ENCODE measurements around the gene RRAD. TPM values are rescaled to one million over a fixed set of nuclear protein-coding genes. Genes with fewer than 3 reads are reported as not detected.
"Not testable (repeated sequence)": the region's sequence is repeated elsewhere in the genome, so short reads cannot be mapped to it uniquely, and the experiment has no call there.

The RRAD gene
- total RNA-seq, 4 donors from 2014 or later: 23.7 to 132 (median 109) TPM

DNA sequence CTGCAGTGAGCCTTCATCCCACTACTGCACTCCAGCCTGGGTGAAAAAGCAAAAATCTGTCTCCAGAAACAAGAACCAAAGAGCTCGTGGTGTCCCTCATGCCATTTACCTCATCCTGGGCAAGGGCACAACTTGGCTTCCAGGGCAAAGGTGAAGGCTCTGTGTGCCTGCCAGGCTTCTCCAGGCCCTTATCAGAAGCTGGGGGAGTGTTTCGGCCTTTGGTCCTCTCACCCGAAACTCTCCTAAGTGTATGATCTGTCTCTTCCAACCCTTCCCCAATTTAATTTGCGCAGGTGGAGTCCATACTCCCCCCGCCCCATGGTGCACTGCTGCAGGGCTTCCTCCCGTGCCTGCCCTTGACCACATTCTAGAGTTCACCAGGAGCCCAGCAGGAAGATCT, 11.1 kb upstream of the RRAD start:
- no peaks in the 10 kb centered on the region for H3K9me3 ChIP-seq
- H3K4me3 ChIP-seq: no peak overlapping the region
- peaks cover 5 to 57% (median 34%) of the 10 kb centered on the region in 4 donors for H3K4me1 ChIP-seq
- WGBS, 2 donors: 83 to 87% methylated on average over 6 of the region's 6 CpGs
- peak overlapping the region in 1 of 4 donors; percentile 98 for H3K27ac ChIP-seq
- DNase-seq (ENCODE audit: low spot score in 2 of 2): no peak
- TF ChIP-seq, protein P1, sequence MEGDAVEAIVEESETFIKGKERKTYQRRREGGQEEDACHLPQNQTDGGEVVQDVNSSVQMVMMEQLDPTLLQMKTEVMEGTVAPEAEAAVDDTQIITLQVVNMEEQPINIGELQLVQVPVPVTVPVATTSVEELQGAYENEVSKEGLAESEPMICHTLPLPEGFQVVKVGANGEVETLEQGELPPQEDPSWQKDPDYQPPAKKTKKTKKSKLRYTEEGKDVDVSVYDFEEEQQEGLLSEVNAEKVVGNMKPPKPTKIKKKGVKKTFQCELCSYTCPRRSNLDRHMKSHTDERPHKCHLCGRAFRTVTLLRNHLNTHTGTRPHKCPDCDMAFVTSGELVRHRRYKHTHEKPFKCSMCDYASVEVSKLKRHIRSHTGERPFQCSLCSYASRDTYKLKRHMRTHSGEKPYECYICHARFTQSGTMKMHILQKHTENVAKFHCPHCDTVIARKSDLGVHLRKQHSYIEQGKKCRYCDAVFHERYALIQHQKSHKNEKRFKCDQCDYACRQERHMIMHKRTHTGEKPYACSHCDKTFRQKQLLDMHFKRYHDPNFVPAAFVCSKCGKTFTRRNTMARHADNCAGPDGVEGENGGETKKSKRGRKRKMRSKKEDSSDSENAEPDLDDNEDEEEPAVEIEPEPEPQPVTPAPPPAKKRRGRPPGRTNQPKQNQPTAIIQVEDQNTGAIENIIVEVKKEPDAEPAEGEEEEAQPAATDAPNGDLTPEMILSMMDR (IDR thresholded peaks at IDR 0.05): no peak
- TF ChIP-seq POLR2A (IDR thresholded peaks at IDR 0.05) (no peak), EP300 (IDR thresholded peaks at IDR 0.05) (no peak)
- H3K36me3 ChIP-seq: peaks cover 0 to 57% (median 17%) of the 10 kb centered on the region in 3 donors
- H3K27me3 ChIP-seq: no peaks in the 10 kb centered on the region

DNA sequence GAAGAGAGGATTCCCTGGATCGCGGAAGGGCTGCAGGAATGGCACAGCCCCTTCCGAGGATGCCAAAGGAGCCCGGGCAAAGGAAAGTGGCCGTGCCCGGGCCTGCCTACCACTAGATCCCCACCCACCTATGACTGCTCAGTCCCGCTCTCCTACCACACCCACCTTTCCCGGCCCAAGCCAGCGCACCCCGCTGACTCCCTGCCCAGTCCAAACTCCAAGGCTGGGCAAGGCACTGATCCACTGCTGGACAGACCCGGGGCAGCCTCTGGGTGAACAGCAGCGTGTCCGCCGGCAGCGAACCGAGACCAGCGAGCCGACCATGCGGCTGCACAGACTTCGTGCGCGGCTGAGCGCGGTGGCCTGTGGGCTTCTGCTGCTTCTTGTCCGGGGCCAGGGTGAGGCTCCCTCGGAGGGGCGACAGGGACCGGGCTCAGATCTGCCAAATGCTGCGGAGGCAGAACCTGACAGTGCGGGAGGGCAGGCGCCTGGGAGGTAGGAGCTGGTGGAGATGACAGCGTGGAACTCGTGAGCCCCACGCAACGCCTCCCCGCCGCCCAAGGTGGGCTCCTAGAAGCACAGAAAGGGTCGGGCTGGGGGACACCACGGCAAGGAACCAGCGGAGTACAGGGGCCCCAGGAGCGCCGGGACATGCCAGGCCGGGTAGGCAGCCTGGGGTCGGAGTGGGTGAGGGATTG, 10.1 kb upstream of the RRAD start, which contains the start of gene CES2:
TSS of gene CES2 (plus strand) at position 203 of the 698 bp plus-strand sequence. CDS start at position 323, 120 bp downstream.
- Histone ChIP-seq H3K27me3 (no peaks in the 10 kb centered on the region), H3K27ac (peak within 1 kb of the TSS; percentile 89 to 98 (median 96)), H3K9me3 (no peaks in the 10 kb centered on the region), H3K36me3 (peaks cover 0 to 57% (median 7%) of the 10 kb centered on the region in 3 donors), H3K4me3 (peak within 1 kb of the TSS; percentile 91 to 100 (median 99)), H3K4me1 (peaks cover 5 to 57% (median 34%) of the 10 kb centered on the region in 4 donors)
- 27 to 30% methylated on average over 28 to 32 of the region's 44 CpGs for WGBS, 2 donors
- DNase-seq (ENCODE audit: low spot score in 2 of 2): no peak
- no peak for TF ChIP-seq POLR2A (IDR thresholded peaks at IDR 0.05)
- no peak for TF ChIP-seq EP300 (IDR thresholded peaks at IDR 0.05)
- TF ChIP-seq, protein P1 (IDR thresholded peaks at IDR 0.05): no peak

DNA sequence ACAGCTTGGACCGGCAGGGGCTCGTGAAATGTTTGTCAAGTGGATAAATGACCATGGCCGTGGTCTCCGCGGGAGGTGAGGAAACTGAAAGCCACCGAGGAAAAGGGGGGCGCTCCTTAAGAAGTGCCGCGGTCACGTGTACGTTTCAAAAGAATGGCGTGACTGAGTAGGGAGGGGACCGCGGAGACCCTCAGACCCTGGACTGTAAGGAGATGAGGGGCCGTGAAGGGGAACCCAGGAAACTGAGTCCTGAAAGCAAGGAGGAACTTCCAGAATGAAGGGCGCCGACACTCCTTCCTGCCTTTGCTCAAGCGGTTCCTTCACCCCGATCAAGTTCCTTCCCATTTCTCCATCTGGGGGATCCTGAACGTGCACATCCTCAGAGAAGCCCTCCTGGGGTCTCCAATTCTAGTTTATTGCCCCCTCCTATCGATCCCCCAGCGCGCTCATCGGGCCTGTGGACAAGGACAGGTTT, 9.5 kb upstream of the RRAD start:
- H3K27ac ChIP-seq: peak overlapping the region; percentile 89 to 98 (median 96)
- H3K4me1 ChIP-seq: peaks cover 5 to 57% (median 34%) of the 10 kb centered on the region in 4 donors
- 0 to 1% methylated on average over 24 of the region's 24 CpGs for WGBS, 2 donors

DNA sequence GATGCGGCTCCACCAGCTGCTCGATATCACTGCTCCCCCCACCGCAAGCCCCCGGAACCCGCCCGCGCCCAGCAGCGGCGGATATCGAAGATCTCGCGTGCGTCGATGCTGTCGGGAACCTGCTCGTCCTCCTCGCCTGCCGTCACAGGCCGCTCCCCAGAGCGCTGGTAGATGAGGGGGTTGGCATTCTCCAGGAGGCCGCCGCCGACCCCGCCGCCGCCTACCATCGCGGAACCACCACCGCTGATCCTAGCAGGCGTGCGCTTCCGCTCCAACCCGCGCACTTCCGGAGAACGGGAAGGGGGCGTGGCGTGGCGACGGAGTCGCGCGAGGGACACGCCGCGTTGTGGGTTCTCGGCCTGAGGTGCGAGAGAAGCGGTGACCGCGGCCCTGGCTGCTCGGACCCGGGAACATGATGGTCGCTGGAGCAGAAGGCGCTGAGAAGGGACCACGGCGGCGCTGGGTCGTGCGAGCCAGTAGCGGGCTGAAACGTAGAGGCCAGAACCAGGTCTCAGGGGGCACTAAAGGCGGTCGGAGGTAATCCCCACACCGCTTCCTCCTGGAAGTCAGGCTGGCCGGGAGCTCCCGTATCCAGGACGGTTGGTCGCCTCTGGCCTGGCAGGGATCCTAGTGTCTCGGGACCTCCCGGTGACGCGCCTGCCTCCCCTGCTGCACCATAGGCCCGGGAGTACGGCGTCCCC, 9.0 kb upstream of the RRAD start, which contains the start of gene CIAO2B:
TSS of gene CIAO2B (minus strand) at position 265 of the 701 bp plus-strand sequence. CDS start at position 227, 38 bp downstream.
- Histone ChIP-seq H3K9me3 (no peaks in the 10 kb centered on the region), H3K27ac (peak within 1 kb of the TSS; percentile 89 to 98 (median 96)), H3K4me1 (peaks cover 5 to 57% (median 34%) of the 10 kb centered on the region in 4 donors), H3K36me3 (peaks cover 0 to 51% (median 0%) of the 10 kb centered on the region in 3 donors), H3K27me3 (no peaks in the 10 kb centered on the region), H3K4me3 (peak within 1 kb of the TSS; percentile 91 to 100 (median 99))
- 0 to 1% methylated on average over 22 to 38 of the region's 76 CpGs for WGBS, 2 donors
- peak; percentile 80 to 86 for DNase-seq (ENCODE audit: low spot score in 2 of 2)
- peak; percentile 70 to 99 for TF ChIP-seq EP300 (IDR thresholded peaks at IDR 0.05)
- peak; percentile 46 to 81 for TF ChIP-seq POLR2A (IDR thresholded peaks at IDR 0.05)
- TF ChIP-seq, protein P1 (IDR thresholded peaks at IDR 0.05): peak in 1 of 5 experiments; percentile 20

More for the DNA sequence above, 9.5 kb upstream of the RRAD start:
- H3K27me3 ChIP-seq; DNase-seq (ENCODE audit: low spot score in 2 of 2); H3K9me3 ChIP-seq: not testable (repeated sequence)
- H3K36me3 ChIP-seq: peaks cover 0 to 56% (median 2%) of the 10 kb centered on the region in 3 donors
- peak overlapping the region; percentile 91 to 100 (median 99) for H3K4me3 ChIP-seq

DNA sequence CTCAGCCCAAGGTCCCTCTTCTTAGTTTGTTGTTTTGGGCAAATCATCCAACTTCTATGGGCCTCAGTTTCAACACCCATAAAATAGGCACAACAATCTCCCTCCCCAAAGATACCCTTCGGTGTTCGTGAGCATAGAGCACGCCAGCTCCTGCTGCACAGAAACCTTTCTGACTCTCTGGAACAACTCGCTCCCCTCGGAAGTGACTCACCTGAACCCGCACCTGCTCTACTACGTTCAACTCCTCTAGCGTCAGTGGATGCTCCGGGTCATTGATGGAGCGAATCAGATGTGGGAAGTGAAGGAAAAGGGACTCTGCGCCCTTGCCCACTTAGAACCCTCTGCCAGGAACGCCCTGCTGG, 8.4 kb upstream of the RRAD start:
- Histone ChIP-seq H3K4me1 (peaks cover 5 to 57% (median 34%) of the 10 kb centered on the region in 4 donors), H3K9me3 (no peaks in the 10 kb centered on the region), H3K27ac (peak overlapping the region; percentile 89 to 98 (median 96)), H3K27me3 (no peaks in the 10 kb centered on the region), H3K36me3 (peaks cover 0 to 46% (median 0%) of the 10 kb centered on the region in 3 donors), H3K4me3 (peak overlapping the region; percentile 91 to 100 (median 99))
- 1 to 4% methylated on average over 11 to 12 of the region's 12 CpGs for WGBS, 2 donors
- no peak for DNase-seq (ENCODE audit: low spot score in 2 of 2)
- TF ChIP-seq POLR2A (IDR thresholded peaks at IDR 0.05): no peak
- TF ChIP-seq EP300 (IDR thresholded peaks at IDR 0.05): no peak
- TF ChIP-seq, protein P1 (IDR thresholded peaks at IDR 0.05): no peak
